ENCODE results near the gene CCL2. TPM values are rescaled to one million over a fixed set of nuclear protein-coding genes. Genes with fewer than 3 reads are reported as not detected.

Gene CCL2
- total RNA-seq, 2 donors from 2014 or later, result 46.3 to 118 TPM

- Histone ChIP-seq H3K4me1 (peaks cover 0 to 27% of the 10 kb centered on the region in 2 donors), H3K36me3 (no peaks in the 10 kb centered on the region), H3K4me3 (no peak overlapping the region), H3K27ac (peak overlapping the region in 1 of 2 donors; percentile 31), H3K9me3 (no peaks in the 10 kb centered on the region), H3K27me3 (no peaks in the 10 kb centered on the region)
- TF ChIP-seq CTCF (IDR thresholded peaks at IDR 0.05), result no peak
- DNase-seq (ENCODE audit: low spot score), result no peak
Observed at GRCh38 chr17:34300652-34301370, 45.7 kb downstream of the CCL2 start.

GRCh38 chr17:34301986-34302385 is 46.9 kb downstream of the CCL2 start:
- DNase-seq (ENCODE audit: low spot score), result no peak
- Histone ChIP-seq H3K27ac (no peak overlapping the region), H3K9me3 (no peaks in the 10 kb centered on the region), H3K4me1 (peaks cover 0 to 38% of the 10 kb centered on the region in 2 donors), H3K36me3 (no peaks in the 10 kb centered on the region), H3K4me3 (no peak overlapping the region), H3K27me3 (no peaks in the 10 kb centered on the region)
- TF ChIP-seq CTCF (IDR thresholded peaks at IDR 0.05), result no peak

GRCh38 chr17:34302636-34303035 is 47.6 kb downstream of the CCL2 start:
- no peak for TF ChIP-seq CTCF (IDR thresholded peaks at IDR 0.05)
- Histone ChIP-seq H3K27me3 (no peaks in the 10 kb centered on the region), H3K4me3 (no peak overlapping the region), H3K4me1 (peaks cover 0 to 44% of the 10 kb centered on the region in 2 donors), H3K9me3 (no peaks in the 10 kb centered on the region), H3K36me3 (no peaks in the 10 kb centered on the region), H3K27ac (no peak overlapping the region)
- no peak for DNase-seq (ENCODE audit: low spot score)

GRCh38 chr17:34303606-34304005 is 48.5 kb downstream of the CCL2 start:
- DNase-seq (ENCODE audit: low spot score), result peak; percentile 55
- H3K4me1 ChIP-seq, result peaks cover 0 to 50% of the 10 kb centered on the region in 2 donors
- no peaks in the 10 kb centered on the region for H3K9me3 ChIP-seq
- no peak for TF ChIP-seq CTCF (IDR thresholded peaks at IDR 0.05)
- no peaks in the 10 kb centered on the region for H3K27me3 ChIP-seq
- H3K36me3 ChIP-seq, result no peaks in the 10 kb centered on the region
- H3K4me3 ChIP-seq, result no peak overlapping the region
- no peak overlapping the region for H3K27ac ChIP-seq

- no peaks in the 10 kb centered on the region for H3K9me3 ChIP-seq
- no peaks in the 10 kb centered on the region for H3K27me3 ChIP-seq
- no peak overlapping the region for H3K4me3 ChIP-seq
- no peak for TF ChIP-seq CTCF (IDR thresholded peaks at IDR 0.05)
- DNase-seq (ENCODE audit: low spot score), result no peak
- no peak overlapping the region for H3K27ac ChIP-seq
- H3K36me3 ChIP-seq, result no peaks in the 10 kb centered on the region
- H3K4me1 ChIP-seq, result peaks cover 0 to 46% of the 10 kb centered on the region in 2 donors
Observed at GRCh38 chr17:34305061-34305460, 50.0 kb downstream of the CCL2 start.

- no peak for TF ChIP-seq CTCF (IDR thresholded peaks at IDR 0.05)
- H3K27me3 ChIP-seq, result no peaks in the 10 kb centered on the region
- peaks cover 0 to 40% of the 10 kb centered on the region in 2 donors for H3K4me1 ChIP-seq
- no peak overlapping the region for H3K27ac ChIP-seq
- peak; percentile 26 for DNase-seq (ENCODE audit: low spot score)
- no peaks in the 10 kb centered on the region for H3K9me3 ChIP-seq
- no peak overlapping the region for H3K4me3 ChIP-seq
- H3K36me3 ChIP-seq, result no peaks in the 10 kb centered on the region
Observed at GRCh38 chr17:34305606-34306005, 50.5 kb downstream of the CCL2 start.
